ENCODE results near the gene SSTR4.

DNA sequence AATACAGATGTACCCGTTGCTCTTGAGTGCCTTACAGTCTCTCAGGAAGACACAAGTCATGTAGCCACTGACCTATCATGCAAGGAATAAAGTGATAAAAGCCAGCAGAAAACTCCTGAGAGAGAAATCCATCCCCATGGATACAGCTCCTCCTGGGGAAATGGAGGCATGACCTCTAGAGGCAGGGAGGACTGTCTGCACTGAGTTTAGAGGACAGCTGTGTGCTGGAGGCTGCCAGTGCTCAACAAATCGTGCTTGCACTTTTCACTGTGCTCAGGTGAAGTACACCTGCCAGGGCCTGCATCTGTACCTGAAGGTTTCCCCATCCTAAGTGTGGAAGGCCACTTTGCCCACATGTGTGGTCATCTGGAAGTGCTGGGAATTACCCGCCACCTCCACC is 38.9 kb downstream of the SSTR4 start:
- TF ChIP-seq POLR2A (IDR thresholded peaks at IDR 0.05; ENCODE audit: low read length) (no peak), SREBF2 (IDR thresholded peaks at IDR 0.05) (no peak), RCOR1 (IDR thresholded peaks at IDR 0.05; ENCODE audit: low read depth, low read length) (no peak), EP300 (IDR thresholded peaks at IDR 0.05) (no peak), SMC3 (IDR thresholded peaks at IDR 0.05) (no peak), CHD4 (IDR thresholded peaks at IDR 0.05; ENCODE audit: borderline replicate concordance) (no peak), RNF2 (IDR thresholded peaks at IDR 0.05; ENCODE audit: borderline replicate concordance, low read depth) (no peak), KDM5A (IDR thresholded peaks at IDR 0.05) (no peak), MAFK (IDR thresholded peaks at IDR 0.05; ENCODE audit: partially characterized antibody) (no peak), NFE2L2 (conservative IDR thresholded peaks at IDR 0.05; ENCODE audit: low read length) (no peak)
- TF ChIP-seq, protein P1, sequence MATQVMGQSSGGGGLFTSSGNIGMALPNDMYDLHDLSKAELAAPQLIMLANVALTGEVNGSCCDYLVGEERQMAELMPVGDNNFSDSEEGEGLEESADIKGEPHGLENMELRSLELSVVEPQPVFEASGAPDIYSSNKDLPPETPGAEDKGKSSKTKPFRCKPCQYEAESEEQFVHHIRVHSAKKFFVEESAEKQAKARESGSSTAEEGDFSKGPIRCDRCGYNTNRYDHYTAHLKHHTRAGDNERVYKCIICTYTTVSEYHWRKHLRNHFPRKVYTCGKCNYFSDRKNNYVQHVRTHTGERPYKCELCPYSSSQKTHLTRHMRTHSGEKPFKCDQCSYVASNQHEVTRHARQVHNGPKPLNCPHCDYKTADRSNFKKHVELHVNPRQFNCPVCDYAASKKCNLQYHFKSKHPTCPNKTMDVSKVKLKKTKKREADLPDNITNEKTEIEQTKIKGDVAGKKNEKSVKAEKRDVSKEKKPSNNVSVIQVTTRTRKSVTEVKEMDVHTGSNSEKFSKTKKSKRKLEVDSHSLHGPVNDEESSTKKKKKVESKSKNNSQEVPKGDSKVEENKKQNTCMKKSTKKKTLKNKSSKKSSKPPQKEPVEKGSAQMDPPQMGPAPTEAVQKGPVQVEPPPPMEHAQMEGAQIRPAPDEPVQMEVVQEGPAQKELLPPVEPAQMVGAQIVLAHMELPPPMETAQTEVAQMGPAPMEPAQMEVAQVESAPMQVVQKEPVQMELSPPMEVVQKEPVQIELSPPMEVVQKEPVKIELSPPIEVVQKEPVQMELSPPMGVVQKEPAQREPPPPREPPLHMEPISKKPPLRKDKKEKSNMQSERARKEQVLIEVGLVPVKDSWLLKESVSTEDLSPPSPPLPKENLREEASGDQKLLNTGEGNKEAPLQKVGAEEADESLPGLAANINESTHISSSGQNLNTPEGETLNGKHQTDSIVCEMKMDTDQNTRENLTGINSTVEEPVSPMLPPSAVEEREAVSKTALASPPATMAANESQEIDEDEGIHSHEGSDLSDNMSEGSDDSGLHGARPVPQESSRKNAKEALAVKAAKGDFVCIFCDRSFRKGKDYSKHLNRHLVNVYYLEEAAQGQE (IDR thresholded peaks at IDR 0.05), result no peak
- TF ChIP-seq, protein P2, sequence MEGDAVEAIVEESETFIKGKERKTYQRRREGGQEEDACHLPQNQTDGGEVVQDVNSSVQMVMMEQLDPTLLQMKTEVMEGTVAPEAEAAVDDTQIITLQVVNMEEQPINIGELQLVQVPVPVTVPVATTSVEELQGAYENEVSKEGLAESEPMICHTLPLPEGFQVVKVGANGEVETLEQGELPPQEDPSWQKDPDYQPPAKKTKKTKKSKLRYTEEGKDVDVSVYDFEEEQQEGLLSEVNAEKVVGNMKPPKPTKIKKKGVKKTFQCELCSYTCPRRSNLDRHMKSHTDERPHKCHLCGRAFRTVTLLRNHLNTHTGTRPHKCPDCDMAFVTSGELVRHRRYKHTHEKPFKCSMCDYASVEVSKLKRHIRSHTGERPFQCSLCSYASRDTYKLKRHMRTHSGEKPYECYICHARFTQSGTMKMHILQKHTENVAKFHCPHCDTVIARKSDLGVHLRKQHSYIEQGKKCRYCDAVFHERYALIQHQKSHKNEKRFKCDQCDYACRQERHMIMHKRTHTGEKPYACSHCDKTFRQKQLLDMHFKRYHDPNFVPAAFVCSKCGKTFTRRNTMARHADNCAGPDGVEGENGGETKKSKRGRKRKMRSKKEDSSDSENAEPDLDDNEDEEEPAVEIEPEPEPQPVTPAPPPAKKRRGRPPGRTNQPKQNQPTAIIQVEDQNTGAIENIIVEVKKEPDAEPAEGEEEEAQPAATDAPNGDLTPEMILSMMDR (IDR thresholded peaks at IDR 0.05), result no peak
- TF ChIP-seq, protein P3, sequence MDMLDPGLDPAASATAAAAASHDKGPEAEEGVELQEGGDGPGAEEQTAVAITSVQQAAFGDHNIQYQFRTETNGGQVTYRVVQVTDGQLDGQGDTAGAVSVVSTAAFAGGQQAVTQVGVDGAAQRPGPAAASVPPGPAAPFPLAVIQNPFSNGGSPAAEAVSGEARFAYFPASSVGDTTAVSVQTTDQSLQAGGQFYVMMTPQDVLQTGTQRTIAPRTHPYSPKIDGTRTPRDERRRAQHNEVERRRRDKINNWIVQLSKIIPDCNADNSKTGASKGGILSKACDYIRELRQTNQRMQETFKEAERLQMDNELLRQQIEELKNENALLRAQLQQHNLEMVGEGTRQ (IDR thresholded peaks at IDR 0.05), result no peak
